T-cell (primary cell): ENCODE data around the gene IZUMO2. TPM values are rescaled to one million over a fixed set of nuclear protein-coding genes. Genes with fewer than 3 reads are reported as not detected.

ENCODE experiments used
- ATAC-seq, 4 experiments: fragments of 200-7000 bp in 3 of 4; fragments of 150-1000 bp in 1 of 4; cut with Tn5 transposase; replicated peaks in 1 of 4; 1 replicate in 3 of 4; 2 replicates in 1 of 4; pipeline ENCODE4 v1.10.0; 2021; ENCODE audit warnings: moderate library complexity in 3 of 4, mild to moderate bottlenecking in 2 of 4, moderate number of reproducible peaks in 1 of 4
- CTCF ChIA-PET, 2 donors: fragments of 300-600 bp; sonication (Branson Sonifier 250); formaldehyde crosslinking; loops; one replicate each; lab custom pipeline; 2022; ENCODE audit warnings: antibody characterized with exemption in 2 of 2; lab: Charles Lee
- POLR2A ChIA-PET, 2 donors: fragments of 300-600 bp; sonication (Branson Sonifier 250); formaldehyde crosslinking; loops; one replicate each; lab custom pipeline; 2022; ENCODE audit warnings: antibody characterized with exemption in 2 of 2; lab: Charles Lee
- DNase-seq, 35 experiments: peaks; one replicate each; pipeline versions ENCODE4 v3.0.0 to v3.0.0-alpha.2; 2013 to 2023
- H3K27ac ChIP-seq: one replicate; pipeline ENCODE4 v1.5.1; 2013; ENCODE audit warnings: low read length
- H3K27me3 ChIP-seq, 2 experiments: replicated peaks in 1 of 2; 1 replicate in 1 of 2; 2 replicates in 1 of 2; pipeline versions ENCODE4 v1.6.1 to v1.7.0; 2013; ENCODE audit warnings: low read length in 1 of 2, mixed read lengths in 1 of 2; ENCODE audit not compliant: control insufficient read depth in 2 of 2, insufficient read depth in 2 of 2; ENCODE audit errors: extremely low read depth in 1 of 2
- H3K36me3 ChIP-seq, 2 donors: 1 replicate in 1 of 2; 2 replicates in 1 of 2; pipeline versions ENCODE4 v1.6.1 to v1.7.0; 2013; ENCODE audit warnings: low read length in 1 of 2; ENCODE audit not compliant: control insufficient read depth in 2 of 2, insufficient read depth in 1 of 2; ENCODE audit errors: extremely low read depth in 1 of 2
- H3K4me1 ChIP-seq, 2 experiments: 1 replicate in 1 of 2; 2 replicates in 1 of 2; pipeline versions ENCODE4 v1.6.1 to v1.7.0; 2013; ENCODE audit warnings: low read length in 2 of 2, mixed read lengths in 1 of 2; ENCODE audit not compliant: insufficient read depth in 2 of 2, control insufficient read depth in 1 of 2; ENCODE audit errors: extremely low read depth in 1 of 2
- H3K4me3 ChIP-seq, 2 donors: 1 replicate in 1 of 2; 2 replicates in 1 of 2; pipeline versions ENCODE4 v1.5.1 to v1.7.0; 2013; ENCODE audit warnings: mild to moderate bottlenecking in 2 of 2, low read length in 1 of 2, moderate library complexity in 1 of 2; ENCODE audit not compliant: control insufficient read depth in 1 of 2; ENCODE audit errors: extremely low read depth in 1 of 2
- H3K9me3 ChIP-seq: 2 replicates; pipeline ENCODE4 v1.7.0; 2013
- H3K27ac Mint-ChIP-seq, 2 donors: one replicate each; pipeline ENCODE4 v1.8.0; 2020 to 2021; ENCODE audit warnings: mild to moderate bottlenecking in 2 of 2, mixed read lengths in 2 of 2
- H3K27me3 Mint-ChIP-seq, 2 donors: one replicate each; pipeline ENCODE4 v1.8.0; 2021 to 2022; ENCODE audit warnings: mixed read lengths in 2 of 2
- H3K36me3 Mint-ChIP-seq: one replicate; pipeline ENCODE4 v1.8.0; 2021; ENCODE audit warnings: mixed read lengths
- H3K4me1 Mint-ChIP-seq, 3 donors: one replicate each; pipeline ENCODE4 v1.8.0; 2020 to 2022; ENCODE audit warnings: mixed read lengths in 3 of 3, mild to moderate bottlenecking in 1 of 3
- H3K4me3 Mint-ChIP-seq, 3 donors: one replicate each; pipeline ENCODE4 v1.8.0; 2020 to 2022; ENCODE audit warnings: mild to moderate bottlenecking in 3 of 3, mixed read lengths in 3 of 3, moderate library complexity in 3 of 3
- H3K9me3 Mint-ChIP-seq, 3 donors: one replicate each; pipeline ENCODE4 v1.8.0; 2020 to 2022; ENCODE audit warnings: mixed read lengths in 3 of 3
- WGBS: methylation state at CpG from one replicate; pipeline ENCODE4 v1.1.5; 2013; ENCODE audit warnings: missing lambda C conversion rate; ENCODE audit not compliant: insufficient coverage; 5-methylcytosine and 5-hydroxymethylcytosine counted together
- total RNA-seq, 35 experiments: library from RNA in 6 of 35; stranded (reverse) in 6 of 35; fragments of 120-200 nt in 1 of 35; gene quantifications; one replicate each; pipeline versions ENCODE4 v1.2.1 to v1.2.4 and lab custom pipeline; 2013 to 2026

IZUMO2 gene
- total RNA-seq, 5 donors from 2014 or later (not counting 1 experiment from before 2014, with no cell fraction given): not detected

DNA sequence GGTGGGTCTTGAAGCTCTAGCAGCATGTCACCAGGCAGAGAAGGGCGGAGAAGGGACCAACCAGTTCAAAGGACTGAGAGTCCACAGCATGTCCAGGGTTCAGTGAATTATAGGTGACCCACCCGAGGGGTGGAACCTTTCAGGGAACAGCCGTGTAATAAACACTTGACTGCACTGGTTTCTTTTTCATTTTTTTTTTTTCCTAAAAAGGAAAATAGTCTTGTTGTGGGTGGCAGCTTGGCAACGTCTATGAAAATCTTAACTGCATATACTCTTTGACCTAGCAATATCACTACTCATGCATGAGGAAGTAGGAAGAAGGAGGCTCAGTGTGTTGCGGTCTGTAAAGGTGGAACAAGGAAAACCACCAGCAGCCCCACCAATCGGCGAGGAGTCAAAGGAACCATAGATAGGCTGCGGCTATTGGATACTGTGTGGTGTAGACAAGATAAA, 27.4 kb upstream of the IZUMO2 start:
- peaks cover 3 to 4% (median 3%) of the 10 kb centered on the region in 3 donors for H3K9me3 Mint-ChIP-seq
- H3K36me3 Mint-ChIP-seq: no peaks in the 10 kb centered on the region
- ChIA-PET CTCF (interaction anchor here in 1 of 2 donors (0.6 kb wide), 2 partner anchors 228 to 1462 kb away, joined by 3 to 4 read pairs; partner anchors contain the start of gene SPIB), POLR2A (no interaction called here)
- 92% methylated on average over 3 of the region's 8 CpGs for WGBS
- H3K4me1 Mint-ChIP-seq: no peaks in the 10 kb centered on the region
- Histone ChIP-seq H3K36me3 (no peaks in the 10 kb centered on the region), H3K4me3 (no peak overlapping the region), H3K27ac (no peak overlapping the region), H3K9me3 (no peaks in the 10 kb centered on the region), H3K4me1 (no peaks in the 10 kb centered on the region), H3K27me3 (peaks cover 0 to 31% of the 10 kb centered on the region in 2 experiments)
- H3K4me3 Mint-ChIP-seq: no peak overlapping the region
- peaks cover 25 to 35% of the 10 kb centered on the region in 2 donors for H3K27me3 Mint-ChIP-seq
- DNase-seq: no peak
- ATAC-seq: no peak
- H3K27ac Mint-ChIP-seq: no peak overlapping the region

DNA sequence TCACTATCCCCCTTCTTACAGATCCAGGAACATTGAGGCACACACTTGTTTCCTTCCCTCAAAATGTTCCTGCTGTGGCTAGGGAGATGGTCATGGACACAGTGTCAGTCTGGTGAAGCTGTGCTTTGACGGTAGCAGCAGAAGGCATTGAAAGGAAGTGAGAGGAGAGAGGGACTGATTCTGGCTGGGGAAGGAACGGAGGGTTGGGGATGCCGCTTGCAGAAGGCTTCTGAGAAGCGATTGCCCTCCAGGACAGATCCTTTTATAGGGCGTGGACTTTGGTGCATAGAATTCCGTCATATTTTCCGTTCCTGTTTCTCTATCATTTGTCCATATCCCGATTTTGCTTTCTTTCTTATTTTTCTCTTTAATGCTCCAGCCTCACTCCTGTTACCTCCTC, 26.2 kb upstream of the IZUMO2 start:
- H3K4me3 Mint-ChIP-seq: no peak overlapping the region
- no peaks in the 10 kb centered on the region for H3K4me1 Mint-ChIP-seq
- H3K27ac Mint-ChIP-seq: no peak overlapping the region
- H3K27ac ChIP-seq: no peak overlapping the region
- no peaks in the 10 kb centered on the region for H3K4me1 ChIP-seq
- peaks cover 0 to 29% of the 10 kb centered on the region in 2 experiments for H3K27me3 ChIP-seq
- H3K9me3 Mint-ChIP-seq: peaks cover 3 to 4% (median 3%) of the 10 kb centered on the region in 3 donors
- WGBS: 88% methylated on average over 4 of the region's 8 CpGs
- no peak overlapping the region for H3K4me3 ChIP-seq
- ATAC-seq (no peak), DNase-seq (no peak)
- no peaks in the 10 kb centered on the region for H3K36me3 ChIP-seq
- H3K27me3 Mint-ChIP-seq: peaks cover 20 to 32% of the 10 kb centered on the region in 2 donors
- H3K9me3 ChIP-seq: no peaks in the 10 kb centered on the region
- ChIA-PET POLR2A (no interaction called here), CTCF (no interaction called here)
- H3K36me3 Mint-ChIP-seq: no peaks in the 10 kb centered on the region

DNA sequence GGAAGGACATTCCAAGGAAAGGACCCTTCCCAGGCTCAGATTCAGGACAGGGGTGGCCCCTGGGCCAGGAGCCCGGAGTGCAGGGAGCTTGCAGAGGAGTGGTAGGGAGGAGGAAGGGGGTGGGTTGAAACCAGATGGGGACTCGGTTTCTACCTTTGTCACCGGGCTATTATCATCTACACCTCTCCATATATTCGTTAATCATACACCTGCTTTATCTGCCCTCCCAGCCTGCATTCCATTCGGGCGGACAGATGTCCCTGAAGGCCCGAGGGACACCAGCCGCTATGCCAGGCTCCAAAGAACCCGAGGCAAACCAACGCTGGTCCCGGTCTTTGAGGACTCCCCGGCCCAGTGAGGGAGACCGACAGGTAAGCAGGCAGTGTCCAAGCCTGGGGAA, 24.9 kb upstream of the IZUMO2 start:
- H3K4me3 Mint-ChIP-seq: no peak overlapping the region
- H3K9me3 ChIP-seq: no peaks in the 10 kb centered on the region
- H3K4me1 ChIP-seq: no peaks in the 10 kb centered on the region
- CTCF ChIA-PET: no interaction called here
- WGBS: 86% methylated on average over 10 of the region's 13 CpGs
- ATAC-seq: no peak
- peaks cover 20 to 25% of the 10 kb centered on the region in 2 donors for H3K27me3 Mint-ChIP-seq
- H3K4me1 Mint-ChIP-seq: no peaks in the 10 kb centered on the region
- peaks cover 0 to 22% of the 10 kb centered on the region in 2 experiments for H3K27me3 ChIP-seq
- POLR2A ChIA-PET: no interaction called here
- DNase-seq: no peak
- H3K27ac ChIP-seq: no peak overlapping the region
- H3K36me3 ChIP-seq: no peaks in the 10 kb centered on the region
- no peak overlapping the region for H3K27ac Mint-ChIP-seq
- H3K36me3 Mint-ChIP-seq: no peaks in the 10 kb centered on the region
- H3K4me3 ChIP-seq: no peak overlapping the region
- peaks cover 3 to 4% (median 3%) of the 10 kb centered on the region in 3 donors for H3K9me3 Mint-ChIP-seq

DNA sequence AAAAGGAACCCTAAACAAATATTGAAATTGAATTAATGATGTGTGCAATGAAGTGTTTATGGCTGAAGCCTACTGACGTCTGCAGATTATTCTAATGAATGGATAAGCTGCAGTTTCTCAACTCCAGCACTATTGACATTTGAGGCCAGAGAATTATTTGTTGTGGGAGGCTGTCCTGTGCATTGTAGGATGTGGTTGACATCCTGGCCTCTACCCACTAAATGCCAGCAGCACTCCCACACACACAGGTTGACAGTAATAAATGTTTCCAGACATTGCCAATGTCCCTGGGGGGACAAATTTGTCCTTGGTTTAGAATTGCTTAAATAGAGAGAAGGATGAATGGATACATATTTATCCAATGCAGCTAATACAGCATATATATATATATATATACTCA, 21.1 kb upstream of the IZUMO2 start:
- no peak for ATAC-seq
- no peaks in the 10 kb centered on the region for H3K36me3 ChIP-seq
- Mint-ChIP-seq H3K9me3 (peaks cover 3 to 4% (median 3%) of the 10 kb centered on the region in 3 donors), H3K27ac (no peak overlapping the region), H3K4me3 (no peak overlapping the region), H3K27me3 (peaks cover 10 to 18% of the 10 kb centered on the region in 2 donors), H3K4me1 (no peaks in the 10 kb centered on the region), H3K36me3 (no peaks in the 10 kb centered on the region)
- peaks cover 0 to 14% of the 10 kb centered on the region in 2 experiments for H3K27me3 ChIP-seq
- no peak overlapping the region for H3K4me3 ChIP-seq
- H3K27ac ChIP-seq: no peak overlapping the region
- CTCF ChIA-PET: no interaction called here
- DNase-seq: no peak
- 40% methylated on average over 1 of the region's 1 CpG for WGBS
- H3K4me1 ChIP-seq: no peaks in the 10 kb centered on the region
- no peaks in the 10 kb centered on the region for H3K9me3 ChIP-seq
- POLR2A ChIA-PET: no interaction called here

DNA sequence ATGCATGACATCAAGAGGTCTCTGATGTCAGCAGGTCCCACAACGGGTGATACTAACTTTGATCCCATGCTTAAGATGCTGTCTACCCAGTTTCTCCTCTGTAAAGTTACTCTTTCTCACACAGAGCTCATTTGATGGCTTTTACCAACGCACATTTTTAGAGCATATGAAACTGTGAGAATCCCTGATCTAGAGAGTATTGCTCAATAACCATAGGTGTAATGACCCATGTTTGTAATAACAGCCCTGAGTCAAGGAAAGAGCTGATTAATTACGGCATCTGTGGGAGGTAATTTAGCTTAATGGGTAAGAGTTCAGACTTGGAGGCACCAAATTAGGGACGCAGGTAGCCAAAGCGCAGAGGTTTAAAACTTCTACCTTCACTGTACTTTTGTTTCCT, 18.0 kb upstream of the IZUMO2 start:
- no peak overlapping the region for H3K27ac Mint-ChIP-seq

DNA sequence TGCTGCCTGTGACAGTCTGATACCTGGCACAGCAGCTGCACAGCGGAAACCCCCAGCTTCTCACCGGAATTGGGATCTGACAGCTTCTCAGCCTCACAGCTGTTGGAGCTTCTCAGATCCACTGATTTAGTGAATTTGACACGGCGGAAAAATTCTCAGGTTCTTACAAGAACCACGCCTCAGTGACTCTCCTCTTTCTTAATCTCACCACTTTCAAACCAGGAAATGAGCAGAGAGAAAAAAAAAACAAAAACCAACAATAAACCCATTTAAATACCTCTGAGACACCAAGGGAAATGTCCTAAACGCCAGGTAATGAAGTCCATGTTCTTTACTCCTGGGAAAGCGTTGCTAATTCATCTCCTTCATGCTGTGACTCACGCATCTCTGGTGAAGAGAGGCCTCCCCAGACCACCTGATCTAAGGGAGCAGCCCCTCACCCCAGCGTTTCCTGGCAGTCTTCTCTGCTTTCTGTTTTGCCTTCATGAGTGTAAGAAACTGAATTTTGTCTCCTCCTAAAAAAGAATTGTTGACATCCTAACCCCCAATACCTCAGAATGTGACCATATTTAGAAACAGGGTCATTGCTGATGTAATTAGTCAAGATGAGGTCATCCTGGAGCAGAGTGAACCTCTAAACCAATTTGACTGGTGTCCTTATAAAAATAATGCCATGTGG, 15.9 kb upstream of the IZUMO2 start:
- Mint-ChIP-seq H3K4me1 (no peaks in the 10 kb centered on the region), H3K36me3 (no peaks in the 10 kb centered on the region), H3K27me3 (peaks cover 13 to 27% of the 10 kb centered on the region in 2 donors), H3K27ac (no peak overlapping the region), H3K9me3 (no peaks in the 10 kb centered on the region), H3K4me3 (no peak overlapping the region)
- H3K27ac ChIP-seq: no peak overlapping the region
- POLR2A ChIA-PET: no interaction called here
- no peaks in the 10 kb centered on the region for H3K4me1 ChIP-seq
- DNase-seq (peak in 1 of 35 experiments; percentile 9), ATAC-seq (no peak)
- CTCF ChIA-PET: no interaction called here
- no peak overlapping the region for H3K4me3 ChIP-seq
- H3K9me3 ChIP-seq: no peaks in the 10 kb centered on the region
- peaks cover 0 to 15% of the 10 kb centered on the region in 2 experiments for H3K27me3 ChIP-seq
- WGBS: 62% methylated on average over 7 of the region's 9 CpGs
- H3K36me3 ChIP-seq: no peaks in the 10 kb centered on the region

More for the DNA sequence above, 18.0 kb upstream of the IZUMO2 start:
- no peaks in the 10 kb centered on the region for H3K36me3 Mint-ChIP-seq
- H3K4me3 Mint-ChIP-seq: no peak overlapping the region
- no peaks in the 10 kb centered on the region for H3K4me1 ChIP-seq
- H3K27me3 Mint-ChIP-seq: peaks cover 7 to 19% of the 10 kb centered on the region in 2 donors
- H3K36me3 ChIP-seq: no peaks in the 10 kb centered on the region
- POLR2A ChIA-PET: no interaction called here
- H3K9me3 Mint-ChIP-seq: no peaks in the 10 kb centered on the region
- no peak overlapping the region for H3K4me3 ChIP-seq
- H3K27ac ChIP-seq: no peak overlapping the region
- no peak for DNase-seq
- ATAC-seq: no peak
- peaks cover 0 to 11% of the 10 kb centered on the region in 2 experiments for H3K27me3 ChIP-seq
- CTCF ChIA-PET: no interaction called here
- 57% methylated on average over 1 of the region's 5 CpGs for whole genome bisulfite sequencing
- no peaks in the 10 kb centered on the region for H3K9me3 ChIP-seq
- no peaks in the 10 kb centered on the region for H3K4me1 Mint-ChIP-seq
